OCI-LY1 (cell line): ENCODE results near the gene MXRA7.

Experiments
- H2AFZ ChIP-seq: fragments of 200-600 bp; sonication (generic), shearing (Covaris generic); 2 replicates; pipeline ENCODE4 v1.6.0; 2014; ENCODE audit warnings: antibody characterized with exemption, mild to moderate bottlenecking, low read length
- H3F3A ChIP-seq: fragments of 200-600 bp; sonication (generic), shearing (Covaris generic); 2 replicates; pipeline ENCODE4 v1.6.0; 2014; ENCODE audit warnings: mild to moderate bottlenecking, antibody characterized with exemption, low read length, moderate library complexity; ENCODE audit not compliant: insufficient read depth
- H3K27ac ChIP-seq: fragments of 200-600 bp; sonication (generic); 2 replicates; pipeline ENCODE4 v1.5.1; 2014; ENCODE audit warnings: low read length, mixed run types, mild to moderate bottlenecking, low read depth; ENCODE audit not compliant: poor library complexity, severe bottlenecking
- H3K27me3 ChIP-seq: fragments of 200-600 bp; sonication (generic); 2 replicates; pipeline ENCODE4 v1.6.0; 2014; ENCODE audit warnings: antibody characterized with exemption, mild to moderate bottlenecking, low read length, moderate library complexity; ENCODE audit not compliant: insufficient read depth
- H3K36me3 ChIP-seq: fragments of 200-600 bp; sonication (generic); 2 replicates; pipeline ENCODE4 v1.6.1; 2014; ENCODE audit warnings: mild to moderate bottlenecking, antibody characterized with exemption, low read length, moderate library complexity, mixed read lengths; ENCODE audit not compliant: insufficient read depth
- H3K4me1 ChIP-seq: fragments of 200-600 bp; sonication (generic); 2 replicates; pipeline ENCODE4 v1.5.1; 2014; ENCODE audit warnings: mild to moderate bottlenecking, low read length, moderate library complexity; ENCODE audit not compliant: insufficient read depth, severe bottlenecking
- H3K4me2 ChIP-seq: fragments of 200-600 bp; sonication (generic), shearing (Covaris generic); 2 replicates; pipeline ENCODE4 v1.6.1; 2014; ENCODE audit warnings: low read length
- H3K4me3 ChIP-seq: fragments of 200-600 bp; sonication (generic); 2 replicates; pipeline ENCODE4 v1.5.1; 2014; ENCODE audit warnings: low read length, low read depth, mild to moderate bottlenecking, mixed read lengths; ENCODE audit not compliant: poor library complexity, severe bottlenecking
- H3K79me2 ChIP-seq: fragments of 200-600 bp; shearing (Covaris generic); 2 replicates; pipeline ENCODE4 v1.6.1; 2016; ENCODE audit warnings: mixed run types, low read length, mixed read lengths; ENCODE audit not compliant: insufficient read depth
- H3K9ac ChIP-seq: fragments of 200-600 bp; sonication (generic), shearing (Covaris generic); 2 replicates; pipeline ENCODE4 v1.6.1; 2014; ENCODE audit warnings: mild to moderate bottlenecking, low read length, mixed read lengths
- H3K9me2 ChIP-seq: fragments of 200-600 bp; sonication (generic), shearing (Covaris generic); 2 replicates; pipeline ENCODE4 v1.6.1; 2014; ENCODE audit warnings: low read depth, mild to moderate bottlenecking, low read length, mixed read lengths
- H3K9me3 ChIP-seq: fragments of 200-600 bp; shearing (Covaris generic); 2 replicates; pipeline ENCODE4 v1.6.1; 2014; ENCODE audit warnings: low read length, mixed read lengths
- H4K20me1 ChIP-seq: fragments of 200-600 bp; sonication (generic), shearing (Covaris generic); 2 replicates; pipeline ENCODE4 v1.6.0; 2016; ENCODE audit warnings: mild to moderate bottlenecking, low read length; ENCODE audit not compliant: insufficient read depth
- EZH2 ChIP-seq: fragments of 200-600 bp; sonication (generic), shearing (Covaris generic); IDR thresholded peaks from 2 replicates; pipeline ENCODE4 v1.8.0; 2017; ENCODE audit warnings: borderline replicate concordance, mixed run types, mild to moderate bottlenecking, antibody characterized with exemption, low read length, moderate library complexity, mixed read lengths
- TF ChIP-seq, protein P1 (sequence below): fragments of 200-600 bp; sonication (generic), shearing (Covaris generic); IDR thresholded peaks from 2 replicates; pipeline ENCODE4 v1.5.1; 2017; ENCODE audit warnings: mild to moderate bottlenecking, antibody characterized with exemption, low read length, moderate library complexity, mixed read lengths

Gene MXRA7

DNA sequence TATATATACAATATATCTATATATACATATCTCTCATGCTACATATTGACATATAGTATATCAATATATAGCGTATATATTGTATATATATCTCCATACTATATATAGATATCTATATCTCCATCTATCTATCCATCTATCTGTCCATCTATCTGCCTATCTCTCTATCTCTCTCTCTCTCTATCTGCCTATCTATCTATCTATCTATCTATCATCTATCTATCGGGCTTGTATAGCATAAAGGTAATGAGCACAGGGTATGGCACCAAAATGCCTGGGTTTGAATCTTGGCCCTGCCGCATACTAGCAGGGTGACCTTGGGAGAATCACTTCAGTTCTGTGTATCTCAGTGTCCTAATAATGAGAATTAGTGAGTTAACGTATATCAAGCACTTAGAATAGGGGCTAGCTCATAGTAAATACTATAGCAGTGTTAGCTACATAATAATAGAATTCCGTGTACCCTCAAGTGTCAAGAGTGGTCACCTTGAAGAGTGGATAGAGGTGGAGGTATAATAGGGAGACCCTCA lies 68.7 kb downstream of the MXRA7 start:
- Histone ChIP-seq H3K9me3 (peaks cover 5% of the 10 kb centered on the region), H3K9ac (no peak overlapping the region), H3K27me3 (no peaks in the 10 kb centered on the region; the same call in 1 of the 2 replicates), H3K4me1 (no peaks in the 10 kb centered on the region), H3F3A (no peaks in the 10 kb centered on the region), H3K79me2 (no peaks in the 10 kb centered on the region), H3K4me3 (no peak overlapping the region), H2AFZ (no peak overlapping the region), H3K27ac (no peak overlapping the region), H3K4me2 (no peak overlapping the region), H3K36me3 (no peaks in the 10 kb centered on the region; the same call in 1 of the 2 replicates), H4K20me1 (no peaks in the 10 kb centered on the region), H3K9me2 (no peaks in the 10 kb centered on the region)
- TF ChIP-seq EZH2: no peak
- TF ChIP-seq, protein P1, sequence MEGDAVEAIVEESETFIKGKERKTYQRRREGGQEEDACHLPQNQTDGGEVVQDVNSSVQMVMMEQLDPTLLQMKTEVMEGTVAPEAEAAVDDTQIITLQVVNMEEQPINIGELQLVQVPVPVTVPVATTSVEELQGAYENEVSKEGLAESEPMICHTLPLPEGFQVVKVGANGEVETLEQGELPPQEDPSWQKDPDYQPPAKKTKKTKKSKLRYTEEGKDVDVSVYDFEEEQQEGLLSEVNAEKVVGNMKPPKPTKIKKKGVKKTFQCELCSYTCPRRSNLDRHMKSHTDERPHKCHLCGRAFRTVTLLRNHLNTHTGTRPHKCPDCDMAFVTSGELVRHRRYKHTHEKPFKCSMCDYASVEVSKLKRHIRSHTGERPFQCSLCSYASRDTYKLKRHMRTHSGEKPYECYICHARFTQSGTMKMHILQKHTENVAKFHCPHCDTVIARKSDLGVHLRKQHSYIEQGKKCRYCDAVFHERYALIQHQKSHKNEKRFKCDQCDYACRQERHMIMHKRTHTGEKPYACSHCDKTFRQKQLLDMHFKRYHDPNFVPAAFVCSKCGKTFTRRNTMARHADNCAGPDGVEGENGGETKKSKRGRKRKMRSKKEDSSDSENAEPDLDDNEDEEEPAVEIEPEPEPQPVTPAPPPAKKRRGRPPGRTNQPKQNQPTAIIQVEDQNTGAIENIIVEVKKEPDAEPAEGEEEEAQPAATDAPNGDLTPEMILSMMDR: no peak

DNA sequence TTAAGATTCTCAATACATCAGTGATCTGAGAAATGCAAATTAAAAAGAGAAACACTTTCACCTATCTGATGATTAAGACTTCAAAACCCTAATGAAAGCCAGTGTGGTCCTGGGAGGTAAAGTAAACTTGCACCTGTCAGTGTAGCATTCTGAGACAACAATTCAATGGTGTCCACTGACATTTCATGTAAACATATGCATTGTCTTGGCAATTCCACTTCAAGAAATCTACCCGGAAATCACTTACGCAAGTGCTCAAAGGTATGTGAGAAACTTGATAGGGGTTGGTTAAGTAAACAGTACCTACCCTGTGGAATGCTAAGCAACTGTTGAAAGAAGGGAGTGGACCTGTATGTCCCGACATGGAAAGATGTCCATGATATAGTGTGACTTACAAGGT lies 69.3 kb downstream of the MXRA7 start:
- Histone ChIP-seq H3K9ac (no peak overlapping the region), H3K4me1 (no peaks in the 10 kb centered on the region), H3K4me3 (no peak overlapping the region), H3K36me3 (no peaks in the 10 kb centered on the region; the same call in 1 of the 2 replicates), H3F3A (no peaks in the 10 kb centered on the region), H3K9me2 (no peaks in the 10 kb centered on the region), H3K4me2 (no peak overlapping the region), H4K20me1 (no peaks in the 10 kb centered on the region), H3K27ac (no peak overlapping the region), H3K9me3 (peaks cover 3% of the 10 kb centered on the region), H3K27me3 (no peaks in the 10 kb centered on the region; the same call in 1 of the 2 replicates), H3K79me2 (no peaks in the 10 kb centered on the region), H2AFZ (no peak overlapping the region)
- TF ChIP-seq, protein P1: no peak
- no peak for TF ChIP-seq EZH2

DNA sequence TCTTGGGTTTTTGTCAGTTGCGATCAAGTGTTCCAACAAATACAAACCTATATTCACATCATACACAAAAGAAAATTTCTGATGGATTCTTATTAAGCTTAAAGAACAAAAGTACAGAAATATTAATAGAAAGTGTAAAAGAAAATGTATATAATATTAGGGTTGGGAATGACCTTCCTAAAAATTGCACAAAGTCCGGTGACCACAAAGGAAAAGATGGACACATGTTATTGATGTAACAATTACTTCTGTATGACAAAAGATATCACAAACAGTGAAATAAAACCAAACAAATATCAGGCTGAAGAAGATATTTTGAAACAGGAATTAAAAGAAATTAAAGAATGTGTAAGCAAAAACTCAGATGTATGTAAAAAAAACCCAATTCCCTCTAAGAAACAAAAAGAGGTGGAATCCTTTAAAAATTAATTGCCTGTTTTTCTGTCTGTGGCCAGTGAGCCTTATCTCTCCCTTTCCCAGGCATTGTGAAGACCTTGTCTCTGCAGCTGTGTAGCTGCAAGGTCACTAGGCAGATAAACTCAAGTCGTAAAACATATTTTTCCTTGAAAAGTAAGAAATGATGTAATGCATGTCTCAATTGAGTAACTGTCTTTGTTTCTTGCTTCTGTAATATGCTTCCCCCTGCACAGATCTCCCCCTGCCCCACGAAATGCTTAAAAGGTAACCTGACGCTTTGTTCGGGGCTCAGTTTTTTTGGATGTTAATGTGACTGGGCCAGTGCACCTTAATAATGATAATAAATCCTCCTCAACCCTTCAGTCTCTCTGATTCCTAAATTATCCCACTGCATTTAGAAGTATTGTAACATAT lies 70.0 kb downstream of the MXRA7 start:
- H3K4me3 ChIP-seq: no peak overlapping the region
- H2AFZ ChIP-seq: no peak overlapping the region
- H3K4me2 ChIP-seq: no peak overlapping the region

More for the DNA sequence above, 70.0 kb downstream of the MXRA7 start:
- no peaks in the 10 kb centered on the region for H3K79me2 ChIP-seq
- no peaks in the 10 kb centered on the region for H3K9me2 ChIP-seq
- H3F3A ChIP-seq: no peaks in the 10 kb centered on the region
- no peaks in the 10 kb centered on the region for H3K4me1 ChIP-seq
- TF ChIP-seq, protein P1: no peak
- TF ChIP-seq EZH2: no peak
- H3K9ac ChIP-seq: no peak overlapping the region
- H3K36me3 ChIP-seq: no peaks in the 10 kb centered on the region
- H4K20me1 ChIP-seq: no peaks in the 10 kb centered on the region
- H3K27me3 ChIP-seq: peaks cover 5% of the 10 kb centered on the region; the same call in 1 of the 2 replicates
- no peaks in the 10 kb centered on the region for H3K9me3 ChIP-seq
- H3K27ac ChIP-seq: no peak overlapping the region
